PC-3 (cell line): ENCODE measurements around the gene OXNAD1.

Source experiments
- EZH2phosphoT487 ChIP-seq: fragments of 300-600 bp; sonication (generic); IDR thresholded peaks from 2 replicates; pipeline ENCODE4 v1.6.1; 2018; ENCODE audit warnings: mild to moderate bottlenecking, antibody characterized with exemption, low read length, borderline replicate concordance
- TF ChIP-seq, protein P1 (sequence below): fragments of 300-600 bp; sonication (generic); conservative IDR thresholded peaks from 2 replicates; pipeline ENCODE4 v1.5.1; 2017; ENCODE audit warnings: antibody characterized with exemption, low read depth, mild to moderate bottlenecking, low read length

DNA sequence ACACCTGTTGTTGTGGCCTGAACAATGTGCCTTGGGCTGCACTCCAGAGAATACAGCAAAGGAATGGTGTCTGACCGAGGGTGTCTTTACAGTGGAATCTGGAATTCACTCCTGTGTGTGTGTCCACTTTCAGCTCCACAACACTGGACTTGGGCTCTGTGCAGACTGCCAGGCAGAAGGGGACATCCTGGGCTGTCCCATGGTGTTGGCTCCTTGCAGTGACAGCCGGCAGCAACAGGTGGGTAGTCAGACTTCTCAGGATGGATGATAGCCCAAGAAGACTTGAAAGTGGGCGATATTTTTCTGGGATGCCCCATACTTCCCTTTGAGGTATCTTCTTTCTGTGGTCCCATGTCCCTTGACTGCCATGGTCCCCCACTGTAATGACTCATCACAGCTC lies 45.2 kb upstream of the OXNAD1 start:
- TF ChIP-seq, protein P1, sequence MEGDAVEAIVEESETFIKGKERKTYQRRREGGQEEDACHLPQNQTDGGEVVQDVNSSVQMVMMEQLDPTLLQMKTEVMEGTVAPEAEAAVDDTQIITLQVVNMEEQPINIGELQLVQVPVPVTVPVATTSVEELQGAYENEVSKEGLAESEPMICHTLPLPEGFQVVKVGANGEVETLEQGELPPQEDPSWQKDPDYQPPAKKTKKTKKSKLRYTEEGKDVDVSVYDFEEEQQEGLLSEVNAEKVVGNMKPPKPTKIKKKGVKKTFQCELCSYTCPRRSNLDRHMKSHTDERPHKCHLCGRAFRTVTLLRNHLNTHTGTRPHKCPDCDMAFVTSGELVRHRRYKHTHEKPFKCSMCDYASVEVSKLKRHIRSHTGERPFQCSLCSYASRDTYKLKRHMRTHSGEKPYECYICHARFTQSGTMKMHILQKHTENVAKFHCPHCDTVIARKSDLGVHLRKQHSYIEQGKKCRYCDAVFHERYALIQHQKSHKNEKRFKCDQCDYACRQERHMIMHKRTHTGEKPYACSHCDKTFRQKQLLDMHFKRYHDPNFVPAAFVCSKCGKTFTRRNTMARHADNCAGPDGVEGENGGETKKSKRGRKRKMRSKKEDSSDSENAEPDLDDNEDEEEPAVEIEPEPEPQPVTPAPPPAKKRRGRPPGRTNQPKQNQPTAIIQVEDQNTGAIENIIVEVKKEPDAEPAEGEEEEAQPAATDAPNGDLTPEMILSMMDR: no peak
- no peak for TF ChIP-seq EZH2phosphoT487
